ENCODE results near the gene TMEM163.
"Not testable (repeated sequence)": the region's sequence is repeated elsewhere in the genome, so short reads cannot be mapped to it uniquely, and the experiment has no call there.

TMEM163 gene

DNA sequence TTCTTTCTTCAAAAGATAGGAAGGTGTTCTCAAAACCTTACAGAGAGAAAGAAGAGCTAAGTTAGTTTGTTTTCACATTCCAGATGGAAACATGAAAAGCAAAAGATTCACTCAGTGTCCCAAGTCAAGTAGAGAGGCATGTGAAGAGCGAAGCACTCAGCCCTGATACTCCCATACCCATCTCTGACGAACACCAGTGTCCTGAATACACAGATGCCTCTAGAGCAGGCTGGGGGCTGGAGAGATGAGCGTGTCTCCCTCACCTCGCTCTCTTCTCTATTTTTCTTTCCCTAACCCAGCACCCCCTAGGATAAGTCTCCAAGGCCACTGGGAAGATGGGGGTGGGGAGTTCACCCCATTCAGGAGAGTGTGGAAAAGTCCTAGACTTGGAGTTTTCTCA lies 227.8 kb downstream of the TMEM163 start:
- DNase-seq (ENCODE audit: low read depth in 2 of 2) = no peak

DNA sequence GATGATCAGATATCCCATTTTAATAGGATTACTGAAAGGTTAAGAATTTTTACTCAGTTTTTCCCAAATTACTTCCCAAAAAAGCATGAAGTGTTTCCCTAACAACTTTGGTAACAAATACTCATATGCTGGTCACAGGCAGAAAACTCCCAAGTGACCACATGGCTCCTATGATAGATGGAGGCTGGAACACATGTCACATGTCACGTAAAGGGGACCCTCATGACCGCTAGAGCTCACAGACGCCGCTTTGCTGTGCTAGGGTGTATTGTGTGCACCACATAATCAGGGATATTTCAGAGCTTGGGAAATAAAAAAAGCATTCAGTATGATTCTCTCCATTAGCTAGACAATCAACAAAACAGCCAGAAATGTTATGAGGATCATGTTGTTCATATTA lies 228.2 kb downstream of the TMEM163 start:
- no peak for DNase-seq (ENCODE audit: low read depth in 2 of 2)

DNA sequence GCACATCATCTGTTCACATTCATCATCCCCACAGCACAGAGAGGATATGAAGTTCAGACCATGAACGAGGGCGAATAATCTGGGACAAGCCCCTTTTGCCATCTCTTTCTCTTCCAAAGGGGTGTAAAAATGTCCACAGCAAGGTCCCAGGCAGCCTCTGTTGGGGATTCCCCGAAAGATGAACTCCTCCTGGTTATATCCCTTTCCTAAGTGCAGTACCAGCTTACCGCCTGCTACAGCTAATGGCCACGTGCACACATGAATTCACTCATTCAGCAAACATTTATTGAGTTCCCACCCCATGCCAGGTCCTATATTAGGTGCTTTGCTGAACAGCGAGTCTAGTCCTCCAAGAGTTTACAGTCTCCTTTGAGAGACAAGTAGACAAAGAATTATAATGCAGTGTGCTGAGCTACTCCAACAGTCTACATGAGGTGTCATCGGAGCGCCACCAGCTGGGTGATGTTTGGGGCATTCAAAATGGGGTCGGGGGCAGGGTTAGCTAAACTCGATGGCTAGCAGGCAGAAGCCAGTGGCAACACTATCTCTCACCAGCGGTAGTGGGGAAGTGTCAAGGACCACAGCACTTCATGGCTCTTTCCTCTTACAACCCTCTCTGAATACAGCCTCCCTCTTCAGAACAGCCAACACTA lies 228.9 kb downstream of the TMEM163 start:
- DNase-seq (ENCODE audit: low read depth in 2 of 2) = no peak

DNA sequence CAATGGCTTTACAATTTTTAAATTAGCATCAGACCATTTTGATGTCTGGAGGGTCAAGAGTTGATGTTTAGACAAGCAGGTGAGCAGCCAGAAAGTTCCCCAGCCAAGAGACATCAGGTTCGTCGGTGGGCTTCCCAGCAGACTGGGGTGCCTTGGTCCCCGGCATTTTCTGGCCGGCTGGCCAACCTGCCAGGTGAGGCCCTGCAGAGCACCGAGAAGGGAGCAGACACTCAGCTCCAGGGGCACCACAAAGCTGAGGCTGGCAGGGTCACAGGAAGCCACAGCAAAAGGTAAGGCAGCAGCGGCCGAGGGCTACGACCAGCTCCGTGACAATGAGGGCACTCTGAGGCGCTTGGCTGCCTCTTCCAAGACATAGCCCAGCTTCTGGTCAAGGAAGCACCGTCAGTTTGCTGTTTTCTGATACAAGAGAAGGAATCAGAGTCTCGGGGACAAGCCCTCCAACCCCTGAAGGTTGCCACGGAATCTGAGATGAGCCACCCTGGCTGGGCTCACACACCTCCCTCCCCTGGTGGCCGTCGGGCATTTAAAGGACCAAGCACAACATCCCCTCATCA lies 235.9 kb downstream of the TMEM163 start:
- DNase-seq (ENCODE audit: low read depth in 2 of 2) = no peak

DNA sequence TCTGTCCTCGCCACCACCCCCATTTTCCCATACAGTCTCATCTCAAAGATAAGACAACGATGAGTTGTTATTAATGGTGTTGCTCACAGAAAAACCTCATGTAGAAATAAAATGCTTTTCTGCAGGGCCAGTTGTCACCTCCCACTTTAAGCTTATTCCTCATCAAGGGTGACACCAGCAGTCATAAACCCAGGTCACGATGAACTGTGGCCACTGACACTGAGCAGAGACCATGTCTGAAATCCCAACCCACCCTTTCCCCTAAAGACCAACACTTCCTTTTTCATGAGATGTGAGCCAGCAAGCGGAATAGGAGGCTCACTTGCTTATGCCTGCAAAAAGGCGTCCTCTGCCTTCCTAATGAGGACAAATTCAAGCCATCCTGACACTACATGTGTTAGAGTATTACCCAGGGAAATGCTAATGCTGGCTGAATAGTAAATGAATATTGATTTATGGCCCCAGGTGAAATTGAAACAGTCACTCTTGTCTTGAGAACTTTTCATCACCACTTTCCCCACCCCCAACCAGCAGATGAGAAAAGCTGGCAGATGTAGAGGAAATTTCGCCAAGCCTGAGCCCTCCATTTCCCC lies 236.6 kb downstream of the TMEM163 start:
- DNase-seq (ENCODE audit: low read depth in 2 of 2) = no peak

DNA sequence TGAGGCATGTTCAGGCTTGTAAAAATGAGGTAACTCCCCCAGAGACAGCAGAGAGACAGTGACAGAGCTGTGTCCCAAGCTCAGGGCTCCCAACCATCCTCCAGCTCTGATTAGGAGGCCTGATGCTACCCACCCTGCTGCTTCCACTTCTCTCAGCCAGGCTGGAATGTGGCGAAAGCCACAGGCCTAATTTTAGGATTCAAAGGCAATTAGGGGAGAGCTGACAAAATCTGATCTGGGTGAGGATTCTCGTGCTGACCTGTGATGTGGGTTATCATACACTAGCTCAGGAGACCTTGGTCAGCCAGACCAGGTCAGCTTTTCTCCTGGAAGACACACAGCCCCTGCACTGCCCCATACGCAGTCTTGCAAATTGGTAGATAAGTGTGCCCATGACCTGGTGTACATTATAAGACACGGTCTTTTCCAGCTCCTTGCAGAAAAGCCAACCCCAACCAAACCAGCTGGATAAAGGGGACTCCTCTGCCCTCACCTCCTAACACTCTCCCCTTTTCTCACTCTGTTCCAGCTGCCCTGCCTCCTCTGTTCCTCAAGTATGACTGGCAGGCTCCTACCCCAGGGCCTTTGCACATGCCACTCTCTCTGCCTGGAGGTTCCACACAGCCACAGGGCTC lies 239.0 kb downstream of the TMEM163 start:
- DNase-seq (ENCODE audit: low read depth in 2 of 2) = no peak

DNA sequence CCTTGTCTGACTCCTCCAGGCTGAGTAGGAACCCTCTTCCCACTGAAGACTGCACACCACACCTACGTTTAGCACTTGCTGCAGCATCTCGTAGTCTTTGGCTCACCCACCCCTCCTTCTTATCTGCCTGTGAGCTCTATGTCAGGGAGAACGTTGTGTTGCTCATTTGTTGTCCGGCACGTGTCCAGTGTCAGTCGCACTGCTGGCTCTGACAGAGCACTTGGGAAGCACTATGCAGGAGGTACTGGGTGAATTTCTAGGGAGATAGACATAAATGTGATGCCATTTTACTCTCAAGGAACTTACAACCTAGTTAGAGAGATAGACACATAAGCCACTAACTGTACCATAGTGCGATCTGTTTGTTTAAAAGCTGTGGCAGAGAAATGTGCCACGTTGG lies 241.8 kb downstream of the TMEM163 start:
- not testable (repeated sequence) for DNase-seq (ENCODE audit: low read depth in 2 of 2)

DNA sequence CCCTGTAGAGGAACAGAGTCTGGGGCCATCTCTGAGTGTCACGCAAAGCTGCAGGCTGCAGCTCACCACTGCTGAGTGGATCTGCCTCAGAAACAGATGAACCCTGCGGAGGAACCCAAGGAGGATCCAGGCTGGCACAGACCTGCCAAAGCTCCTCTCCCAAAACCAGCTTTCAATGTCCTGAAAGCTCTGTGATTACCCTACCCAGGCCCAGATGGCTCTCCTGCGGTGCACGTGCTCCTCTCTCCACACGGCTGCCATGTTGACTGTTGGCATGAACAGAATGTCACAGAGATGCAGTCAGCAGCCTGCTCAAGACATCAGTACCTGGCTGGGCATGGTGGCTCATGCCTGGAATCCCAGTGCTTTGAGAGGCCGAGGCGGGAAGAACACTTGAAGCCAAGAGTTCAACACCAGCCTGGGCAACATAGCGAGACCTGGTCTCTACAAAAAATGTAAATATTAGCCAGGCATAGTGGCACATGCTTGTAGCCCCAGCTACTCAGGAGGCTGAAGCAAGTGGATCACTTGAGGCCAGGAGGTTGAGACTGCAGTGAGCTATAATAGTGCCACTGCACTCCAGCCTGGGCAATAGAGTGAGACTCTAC lies 248.1 kb downstream of the TMEM163 start:
- no peak for DNase-seq (ENCODE audit: low read depth in 2 of 2)

DNA sequence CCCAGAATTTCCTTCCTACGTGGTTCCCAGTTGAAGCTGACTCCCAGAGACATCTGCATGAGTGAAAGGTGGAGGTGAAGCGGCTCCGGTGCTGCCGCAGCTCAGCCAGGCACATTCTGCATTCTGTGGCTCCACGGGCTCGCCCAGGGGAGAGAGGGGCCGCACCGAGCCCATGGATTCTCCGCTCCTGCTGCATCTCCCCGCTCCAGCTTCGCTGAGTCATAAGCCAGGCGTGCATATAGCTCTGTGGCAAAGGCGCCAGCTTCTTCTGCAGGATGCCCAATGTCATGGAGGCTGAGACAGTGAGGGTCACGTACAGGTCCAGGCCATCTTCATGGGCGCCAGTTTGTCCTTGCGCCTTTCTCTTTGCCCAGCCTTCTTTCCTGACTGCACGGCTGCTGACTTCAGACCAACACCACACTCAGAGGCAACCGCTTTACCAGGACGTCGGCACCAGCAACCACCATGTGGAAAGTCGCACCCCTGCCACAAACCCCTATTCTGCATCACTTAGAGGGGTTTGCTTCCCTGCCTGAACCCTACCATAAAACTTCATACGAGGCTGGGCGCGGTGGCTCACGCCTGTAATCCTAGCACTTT lies 249.2 kb downstream of the TMEM163 start:
- no peak for DNase-seq (ENCODE audit: low read depth in 2 of 2)

DNA sequence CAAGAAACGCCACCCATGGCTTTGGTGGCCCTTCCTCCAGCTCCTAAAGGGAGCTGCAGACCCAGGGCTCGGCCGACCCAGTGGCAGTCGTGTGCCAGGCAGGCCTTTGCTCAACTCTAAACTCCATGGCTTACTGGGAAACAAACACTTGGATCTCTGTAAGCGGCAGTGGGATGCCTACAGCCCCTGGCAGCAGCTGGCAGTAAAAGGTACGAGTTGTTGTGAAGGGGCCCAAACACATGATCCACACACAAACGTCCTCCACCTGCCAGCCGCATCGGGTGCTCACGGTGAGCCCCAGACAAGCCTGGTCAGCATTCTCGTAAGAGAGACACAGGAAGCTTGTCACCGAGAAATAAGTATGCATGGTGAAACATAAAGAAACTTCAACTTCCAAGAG lies 250.0 kb downstream of the TMEM163 start:
- no peak for DNase-seq (ENCODE audit: low read depth in 2 of 2)

DNA sequence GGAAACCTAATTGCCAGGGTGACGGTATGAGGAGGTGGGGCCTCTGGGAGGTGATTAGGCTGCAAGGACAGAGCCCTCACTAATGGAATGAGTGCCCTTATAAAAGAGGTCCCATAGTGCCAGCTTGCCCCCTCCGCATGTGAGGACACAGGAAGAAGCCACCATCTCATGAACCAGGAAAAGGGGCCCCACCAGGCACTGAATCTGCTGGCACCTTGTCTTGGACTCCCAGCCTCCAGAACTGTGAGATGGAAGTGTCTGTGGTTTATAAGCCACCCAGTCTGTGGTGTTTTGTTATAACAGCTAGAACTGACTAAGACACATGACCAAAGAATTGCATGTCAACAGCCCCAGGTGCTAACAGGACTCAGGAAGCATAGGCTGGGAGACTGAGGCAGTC lies 250.6 kb downstream of the TMEM163 start:
- DNase-seq (ENCODE audit: low read depth in 2 of 2) = no peak

DNA sequence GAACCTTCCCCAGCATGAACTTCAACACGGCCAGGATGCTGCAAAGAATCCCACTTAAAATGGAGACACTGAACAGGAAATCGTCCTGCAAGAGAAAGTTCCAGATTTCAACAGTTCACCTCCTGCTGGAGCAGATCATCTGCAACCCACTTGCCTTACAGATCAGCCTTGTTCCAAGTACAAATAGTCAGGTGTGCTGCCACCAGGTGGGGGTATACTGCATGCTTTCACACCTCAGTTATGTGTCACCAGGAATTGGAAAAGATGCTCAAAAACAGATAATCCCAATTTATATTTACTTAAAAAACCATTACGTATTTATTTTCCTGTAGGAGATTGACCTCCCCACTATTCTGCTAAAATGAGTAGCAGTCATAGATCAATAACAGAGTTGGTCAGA lies 252.7 kb downstream of the TMEM163 start:
- DNase-seq (ENCODE audit: low read depth in 2 of 2) = no peak

DNA sequence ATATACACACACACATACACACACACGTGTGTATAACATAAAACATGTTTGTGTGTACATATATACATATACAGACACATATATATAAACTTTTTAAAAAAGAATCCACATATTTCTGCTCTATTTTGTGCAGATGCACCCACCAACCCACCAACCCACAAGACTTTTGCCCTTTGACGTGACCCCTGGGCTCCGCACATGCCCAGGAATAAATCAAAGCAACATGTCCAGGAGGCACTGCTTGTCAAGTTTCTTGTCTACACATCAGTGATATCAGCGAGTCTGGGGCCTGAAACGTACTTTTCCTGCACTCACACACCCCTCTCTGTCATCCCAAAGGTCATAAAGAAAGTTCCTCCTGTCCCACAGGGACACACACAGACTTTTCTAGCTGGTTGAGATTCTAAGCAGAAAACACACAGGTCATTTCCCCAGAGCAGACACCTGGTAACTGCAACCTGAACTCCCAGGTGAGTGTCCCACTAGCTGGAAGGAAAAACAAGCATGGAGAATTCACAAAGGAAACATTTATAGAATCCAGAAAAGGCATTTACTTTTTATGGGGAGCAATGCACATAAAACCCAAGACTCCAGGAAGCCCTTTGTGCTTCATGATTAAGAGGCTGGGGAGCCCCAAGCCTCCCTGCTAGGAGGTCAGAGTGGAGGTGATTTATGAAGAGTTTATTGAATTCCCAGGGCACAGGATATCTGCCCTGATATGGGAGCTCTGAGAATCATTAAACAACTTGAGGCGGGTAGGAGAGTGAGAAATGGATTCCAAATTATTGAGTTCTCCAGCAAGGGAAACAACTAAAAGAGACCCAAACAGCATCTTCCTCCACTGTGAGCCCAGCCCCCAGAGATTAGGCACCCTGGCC lies 253.3 kb downstream of the TMEM163 start:
- DNase-seq (ENCODE audit: low read depth in 2 of 2) = no peak

DNA sequence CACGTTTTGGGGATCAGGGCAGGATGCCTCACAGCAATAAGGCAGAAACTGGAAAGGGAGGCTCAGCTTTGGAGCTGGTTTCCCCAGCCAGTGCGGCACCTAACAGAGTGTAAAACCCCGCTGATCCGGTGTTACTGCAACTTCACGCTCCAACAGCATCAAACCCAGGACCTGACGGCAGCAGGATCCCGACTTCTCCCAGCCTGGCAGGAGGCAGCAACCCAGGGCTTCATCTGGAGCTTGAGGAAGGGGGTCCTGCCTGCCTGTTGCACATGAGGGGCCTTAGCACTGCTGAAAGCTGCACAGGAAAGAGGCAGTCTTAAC lies 255.1 kb downstream of the TMEM163 start:
- no peak for DNase-seq (ENCODE audit: low read depth in 2 of 2)

DNA sequence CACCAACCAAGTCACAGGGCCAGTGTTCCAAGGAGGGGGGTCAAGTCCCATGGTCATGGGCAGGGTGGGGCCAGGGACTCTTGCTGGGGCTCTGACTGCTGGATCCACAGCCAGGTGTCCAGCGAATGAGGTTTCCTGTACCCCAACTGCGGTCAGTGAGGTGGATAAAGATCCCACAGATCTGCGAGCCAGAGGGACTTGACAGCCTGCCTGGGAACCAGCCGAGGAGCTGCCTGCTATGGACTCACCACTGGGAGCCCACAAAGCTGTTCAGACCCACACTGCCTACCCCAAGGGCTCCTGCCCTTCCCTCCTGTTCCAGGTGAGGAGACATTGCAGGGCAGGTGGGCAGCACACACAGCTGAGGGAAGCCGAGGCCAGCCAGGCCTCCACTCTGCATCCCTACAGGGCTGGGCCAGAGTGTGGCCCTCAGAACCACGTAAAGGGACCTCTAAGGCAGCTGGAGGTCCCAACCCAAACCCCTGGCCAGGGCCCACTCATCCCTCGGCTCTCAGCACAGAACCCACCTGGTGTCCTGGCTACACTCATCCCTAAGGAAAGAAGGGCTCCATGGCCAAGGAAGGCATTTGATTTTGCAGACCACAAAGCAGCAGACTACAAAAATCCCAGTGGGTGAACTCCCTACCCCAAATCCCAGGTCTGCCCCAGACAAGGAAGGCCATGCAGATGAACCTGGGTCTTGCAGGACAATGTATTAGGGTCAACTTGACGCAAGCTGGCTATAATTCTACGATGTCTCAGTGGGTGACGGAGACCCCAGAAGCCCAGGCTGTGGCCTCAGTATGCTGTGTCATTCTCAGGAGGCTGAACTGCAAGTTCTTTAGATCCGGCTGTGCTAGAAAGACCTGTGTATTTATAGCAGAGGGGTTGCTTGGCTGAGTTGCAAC lies 255.8 kb downstream of the TMEM163 start:
- DNase-seq (ENCODE audit: low read depth in 2 of 2) = no peak

DNA sequence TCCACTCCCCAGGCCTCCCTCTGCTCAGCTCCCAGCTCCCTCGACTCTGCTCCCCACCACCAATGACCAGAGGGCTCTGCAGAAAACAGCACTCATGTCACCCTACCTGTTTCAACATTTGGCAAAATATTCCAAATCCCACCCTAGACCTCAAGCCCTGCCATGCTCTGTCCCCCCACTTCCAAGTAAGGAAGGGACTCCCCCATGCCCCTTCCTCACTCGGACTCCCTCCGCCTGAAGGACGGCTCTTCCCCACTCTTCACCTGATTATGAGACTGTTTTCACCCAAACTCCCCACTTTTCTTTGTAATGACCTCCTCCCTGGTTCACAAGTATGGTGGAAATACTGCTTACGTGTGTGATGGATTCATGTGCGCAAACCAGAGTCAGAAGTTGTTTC lies 256.5 kb downstream of the TMEM163 start:
- no peak for DNase-seq (ENCODE audit: low read depth in 2 of 2)

DNA sequence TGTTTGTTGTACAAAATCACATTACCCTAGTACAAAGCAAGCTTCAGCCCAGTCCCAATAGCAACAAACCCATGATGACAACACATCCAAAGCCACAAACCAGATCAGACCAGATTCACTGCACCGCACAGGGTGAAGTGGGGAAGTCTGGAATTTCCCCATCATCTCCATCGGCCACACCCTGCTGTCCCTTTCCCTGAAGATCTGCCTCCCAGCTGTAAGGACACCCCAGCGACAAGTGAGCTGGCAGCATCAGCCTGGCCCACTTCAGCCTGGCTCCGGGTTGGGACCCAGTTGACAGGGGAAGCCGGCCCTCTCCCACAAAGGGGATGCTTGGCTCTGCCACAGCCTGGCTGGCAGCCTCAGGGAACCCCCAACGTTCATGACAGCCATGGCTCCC lies 257.3 kb downstream of the TMEM163 start:
- DNase-seq (ENCODE audit: low read depth in 2 of 2) = no peak

DNA sequence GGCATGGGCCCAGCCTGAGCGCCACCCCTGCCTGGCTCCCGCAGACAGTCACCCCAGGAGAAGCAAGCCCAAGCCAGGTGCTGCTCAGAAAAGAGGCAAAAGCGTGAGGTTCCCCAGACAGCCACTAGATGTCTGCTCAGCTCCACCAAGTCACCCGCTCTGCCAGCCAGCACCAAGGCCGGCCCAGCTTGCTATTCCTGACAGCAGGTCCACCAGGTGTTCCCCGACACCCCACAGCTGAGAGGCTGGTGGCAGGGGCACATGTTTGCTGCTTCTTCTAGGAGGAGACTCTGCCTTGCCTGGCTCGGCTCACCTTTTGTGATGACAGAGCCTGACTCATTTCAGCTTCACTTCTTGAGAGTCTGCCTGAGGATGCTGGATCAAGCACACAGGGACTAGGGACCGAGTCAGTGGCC lies 258.2 kb downstream of the TMEM163 start:
- DNase-seq (ENCODE audit: low read depth in 2 of 2) = no peak

DNA sequence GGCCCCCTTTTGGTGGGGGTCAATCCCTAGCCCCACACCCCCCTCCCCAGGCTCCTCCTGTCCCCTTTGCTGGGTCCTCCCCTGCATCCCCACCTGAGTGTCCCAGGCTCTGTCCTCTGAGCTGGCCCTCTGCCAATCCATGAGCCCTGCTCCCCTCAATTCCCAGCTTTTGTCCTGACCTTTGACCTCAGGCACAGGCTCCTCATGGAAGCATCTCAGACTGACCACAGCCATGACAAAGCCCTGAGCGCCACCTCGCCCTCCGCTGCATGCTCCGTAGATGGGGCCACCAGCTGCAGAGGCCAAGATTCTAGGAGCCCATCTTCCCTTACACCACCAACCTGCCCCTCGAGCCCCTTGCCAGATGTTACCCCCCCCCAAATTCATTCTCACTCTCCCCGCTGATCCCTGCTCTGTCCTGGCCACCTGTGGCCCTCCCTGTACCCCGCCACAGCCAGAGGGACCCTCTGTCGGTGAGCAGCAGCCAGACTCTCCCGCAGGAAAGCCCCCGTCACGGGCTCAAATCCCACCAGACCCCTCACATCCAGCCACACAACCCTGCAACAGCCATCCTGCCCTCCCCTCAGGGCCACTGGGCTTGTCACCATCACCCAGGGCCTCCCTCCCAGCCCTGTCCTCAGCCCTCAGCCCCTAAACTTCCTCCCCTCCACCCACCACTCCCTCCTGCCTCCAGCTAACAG lies 258.9 kb downstream of the TMEM163 start:
- no peak for DNase-seq (ENCODE audit: low read depth in 2 of 2)

DNA sequence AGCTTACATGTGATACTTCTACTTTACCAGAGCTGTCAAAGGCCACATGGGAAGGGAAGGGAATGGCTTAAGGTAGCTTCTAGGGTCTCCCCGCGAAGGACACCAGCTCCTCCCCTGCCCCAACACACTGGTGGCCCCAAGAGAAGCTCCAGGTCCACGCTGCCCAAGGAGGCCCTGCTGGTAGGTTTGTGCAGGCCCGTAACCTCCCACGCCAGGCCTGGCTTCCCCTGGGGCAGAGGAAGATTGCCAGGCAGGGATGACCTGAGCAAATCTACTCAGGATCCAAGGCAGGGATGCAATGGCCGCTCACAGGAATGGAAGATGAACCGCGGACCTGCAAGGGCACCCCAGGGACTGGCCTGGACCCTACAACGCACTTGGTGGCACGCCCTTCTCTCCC lies 259.9 kb downstream of the TMEM163 start:
- no peak for DNase-seq (ENCODE audit: low read depth in 2 of 2)
